HL-60 (cell line): ENCODE results near the gene MYRIP.
"Not testable (repeated sequence)": the region's sequence is repeated elsewhere in the genome, so short reads cannot be mapped to it uniquely, and the experiment has no call there.

ENCODE experiments used
- DNase-seq, 2 experiments: peaks; one replicate each; pipeline ENCODE4 v3.0.0-alpha.2; 2010 to 2020; ENCODE audit warnings: low read depth in 1 of 2, low spot score in 1 of 2
- H3K27ac ChIP-seq: fragments of 250-450 bp; sonication (Bioruptor Pico); replicated peaks from 2 replicates; pipeline ENCODE4 v1.5.1; 2020; ENCODE audit warnings: mild to moderate bottlenecking, moderate library complexity
- H3K27me3 ChIP-seq: fragments of 250-450 bp; sonication (Bioruptor Pico); 2 replicates; pipeline ENCODE4 v1.5.1; 2021; ENCODE audit warnings: mild to moderate bottlenecking, moderate library complexity; ENCODE audit not compliant: insufficient read depth, poor library complexity, severe bottlenecking
- H3K4me3 ChIP-seq: replicated peaks from 2 replicates; pipeline ENCODE4 v1.5.1; 2011; ENCODE audit warnings: mild to moderate bottlenecking, control low read depth, low read length; ENCODE audit not compliant: insufficient read depth
- CTCF ChIP-seq: IDR thresholded peaks from one replicate; pipeline ENCODE4 v1.5.1; 2011; ENCODE audit warnings: low read length, control low read depth, inconsistent platforms; ENCODE audit not compliant: insufficient read depth
- GABPA ChIP-seq: IDR thresholded peaks from 2 replicates; pipeline ENCODE4 v1.6.1; 2012; ENCODE audit warnings: low read depth
- POLR2AphosphoS5 ChIP-seq: IDR thresholded peaks from 2 replicates; pipeline ENCODE4 v1.6.1; 2012; ENCODE audit warnings: low read depth
- REST ChIP-seq: IDR thresholded peaks from 2 replicates; pipeline ENCODE4 v1.6.1; 2012; ENCODE audit warnings: low read depth; ENCODE audit not compliant: insufficient replicate concordance
- SPI1 ChIP-seq: IDR thresholded peaks from 2 replicates; pipeline ENCODE4 v1.6.1; 2012; ENCODE audit warnings: low read depth, mild to moderate bottlenecking, borderline replicate concordance

The MYRIP gene

DNA sequence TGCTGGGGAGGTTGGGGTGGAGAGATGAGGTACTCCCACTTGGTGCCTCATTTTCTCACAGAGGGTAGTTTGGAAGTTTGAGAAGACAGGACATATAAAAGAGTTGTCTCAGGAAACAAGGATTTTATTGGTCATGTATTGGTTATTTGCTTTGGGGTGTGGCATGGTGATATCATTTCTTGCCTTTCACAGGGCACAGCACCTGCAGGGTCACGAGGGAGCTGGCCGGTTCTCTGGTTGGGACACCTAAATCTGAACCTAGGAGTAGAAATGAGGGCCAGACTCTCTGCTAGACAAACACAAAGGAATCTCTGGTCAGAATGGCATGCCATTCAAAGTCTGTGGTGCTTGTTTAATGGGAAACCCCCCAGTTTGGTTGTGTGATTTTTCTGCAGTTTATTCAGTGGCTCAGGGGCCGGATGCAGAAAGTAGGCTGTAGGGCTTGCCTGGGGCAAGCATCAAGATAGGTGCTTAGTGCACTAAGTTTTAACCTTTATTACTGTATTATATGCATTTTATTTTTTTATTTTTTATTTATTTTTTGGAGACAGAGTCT, 262.4 kb downstream of the MYRIP start:
- no peak overlapping the region for H3K27ac ChIP-seq
- no peaks in the 10 kb centered on the region for H3K27me3 ChIP-seq
- DNase-seq: no peak
- no peak overlapping the region for H3K4me3 ChIP-seq
- TF ChIP-seq SPI1: no peak
- no peak for TF ChIP-seq POLR2AphosphoS5
- TF ChIP-seq CTCF: no peak
- no peak for TF ChIP-seq GABPA
- TF ChIP-seq REST: no peak

DNA sequence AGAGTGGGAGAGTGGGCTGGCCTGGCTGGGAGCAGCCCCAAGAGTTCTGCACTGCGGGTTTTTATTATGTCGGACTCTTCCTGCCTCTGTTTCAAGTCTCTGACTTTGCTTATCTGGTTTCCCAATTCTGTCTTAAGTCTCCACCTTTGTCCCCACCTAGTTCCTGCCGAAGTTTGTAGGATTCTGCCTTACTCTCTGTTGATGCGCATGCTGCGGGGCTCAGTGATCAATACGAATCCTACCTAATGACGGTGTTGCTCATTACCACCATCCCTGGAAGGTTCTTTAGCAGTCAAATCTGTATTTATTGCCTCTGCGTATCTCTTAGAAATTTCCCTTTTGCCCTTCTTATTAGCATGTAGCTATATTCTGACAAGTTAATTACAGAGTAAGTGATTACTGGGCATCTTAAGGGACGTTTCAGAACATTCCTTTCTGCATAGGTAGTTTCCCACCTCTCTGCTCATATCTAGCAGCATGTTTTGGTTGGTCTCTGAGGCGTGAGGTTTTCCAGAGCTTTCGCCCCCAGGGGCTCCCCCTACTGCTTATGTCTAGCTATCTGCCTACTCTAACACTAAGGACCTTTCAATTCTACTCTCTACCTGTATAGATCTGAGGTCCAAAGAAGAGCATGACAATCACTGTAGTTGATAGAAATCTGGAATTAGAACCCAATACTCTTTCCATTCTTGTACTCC, 264.1 kb downstream of the MYRIP start:
- no peak for DNase-seq

GRCh38 chr3:40077139-40077538, 267.7 kb downstream of the MYRIP start:
- not testable (repeated sequence) for DNase-seq, H3K27ac ChIP-seq

More for the DNA sequence above, 264.1 kb downstream of the MYRIP start:
- Histone ChIP-seq H3K4me3 (no peak overlapping the region), H3K27ac (no peak overlapping the region), H3K27me3 (no peaks in the 10 kb centered on the region)
- TF ChIP-seq CTCF (no peak), GABPA (no peak), POLR2AphosphoS5 (no peak), REST (no peak), SPI1 (no peak)

DNA sequence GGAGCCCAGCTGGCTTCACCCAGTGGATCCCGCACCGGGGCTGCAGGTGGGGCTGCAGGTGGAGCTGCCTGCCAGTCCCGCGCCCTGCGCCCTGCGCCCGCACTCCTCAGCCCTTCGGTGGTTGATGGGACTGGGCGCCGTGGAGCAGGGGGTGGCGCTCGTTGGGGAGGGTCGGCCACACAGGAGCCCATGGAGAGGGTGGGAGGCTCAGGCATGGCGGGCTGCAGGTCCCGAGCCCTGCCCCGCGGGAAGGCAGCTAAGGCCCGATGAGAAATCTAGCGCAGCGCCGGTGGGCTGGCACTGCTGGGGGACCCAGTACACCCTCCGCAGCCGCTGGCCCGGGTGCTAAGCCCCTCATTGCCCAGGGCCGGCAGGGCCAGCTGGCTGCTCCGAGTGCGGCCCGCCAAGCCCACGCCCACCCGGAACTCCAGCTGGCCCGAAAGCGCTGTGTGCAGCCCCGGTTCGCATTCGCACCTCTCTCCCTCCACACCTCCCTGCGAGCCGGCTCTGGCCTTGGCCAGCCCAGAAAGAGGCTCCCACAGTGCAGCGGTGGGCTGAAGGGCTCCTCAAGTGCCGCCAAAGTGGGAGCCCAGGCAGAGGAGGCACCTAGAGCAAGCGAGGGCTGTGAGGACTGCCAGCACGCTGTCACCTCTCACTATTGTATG, 268.6 kb downstream of the MYRIP start:
- H3K27me3 ChIP-seq, H3K4me3 ChIP-seq, H3K27ac ChIP-seq, DNase-seq: not testable (repeated sequence)

More at GRCh38 chr3:40077139-40077538, 267.7 kb downstream of the MYRIP start:
- not testable (repeated sequence) for H3K4me3 ChIP-seq, H3K27me3 ChIP-seq
